ENCODE measurements around the gene HSDL2.

Gene HSDL2

DNA sequence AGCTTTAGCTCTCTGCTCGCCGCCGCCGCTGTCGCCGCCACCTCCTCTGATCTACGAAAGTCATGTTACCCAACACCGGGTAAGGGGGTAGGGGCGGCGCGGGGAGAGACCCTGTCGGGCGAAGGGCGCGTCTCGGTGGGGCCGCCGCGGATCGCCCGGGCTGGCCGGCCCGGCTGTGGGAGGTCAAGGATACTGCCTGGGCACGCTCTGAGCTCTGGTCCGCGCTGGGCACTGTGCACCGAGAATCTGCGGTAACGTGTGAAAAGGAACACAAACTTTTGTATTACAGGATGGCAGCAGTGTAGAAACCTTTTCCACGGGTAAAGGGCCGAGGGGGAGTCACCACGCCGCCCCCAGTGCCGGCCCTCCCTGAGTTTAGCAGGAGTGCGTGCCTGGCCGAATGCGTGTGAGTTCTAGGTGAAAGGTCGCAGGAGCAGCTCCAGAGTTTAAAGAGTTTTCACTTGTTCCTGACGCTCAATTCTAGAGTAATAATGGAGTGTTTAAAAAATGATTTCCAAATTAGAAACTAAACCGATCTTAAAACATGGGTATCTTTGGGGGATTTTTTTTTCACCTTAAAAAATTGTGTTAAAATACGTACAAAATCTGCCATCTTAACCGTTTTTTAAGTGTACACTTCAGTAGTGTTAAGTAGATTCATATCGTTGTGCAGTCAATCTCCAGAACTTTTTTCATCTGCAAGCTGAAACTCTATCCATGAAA, at the start of gene HSDL2:
TSS of gene HSDL2 (plus strand) at position 7 of the 723 bp plus-strand sequence. CDS start at position 63, 56 bp downstream.
- in situ Hi-C loops (cut with MboI; ENCODE audit: low sequenced_read_pairs): no loop called here

- in situ Hi-C loops (cut with MboI; ENCODE audit: low sequenced_read_pairs): no loop called here
Observed at GRCh38 chr9:112331674-112331952, 48.3 kb upstream of the HSDL2 start.

- in situ Hi-C loops (cut with MboI; ENCODE audit: low sequenced_read_pairs): no loop called here
Observed at GRCh38 chr9:112332214-112332613, 47.7 kb upstream of the HSDL2 start.

- in situ Hi-C loops (cut with MboI; ENCODE audit: low sequenced_read_pairs): no loop called here
Observed at GRCh38 chr9:112332674-112332976, 47.3 kb upstream of the HSDL2 start.

GRCh38 chr9:112332977-112333638, 46.8 kb upstream of the HSDL2 start, which contains the start of gene PTBP3:
Gene PTBP3, minus strand, starts transcription at chr9:112333619. Its CDS starts 35,754 bp downstream, at chr9:112297865.
- in situ Hi-C loops (cut with MboI; ENCODE audit: low sequenced_read_pairs): no loop called here

- in situ Hi-C loops (cut with MboI; ENCODE audit: low sequenced_read_pairs): no loop called here
Observed at GRCh38 chr9:112333639-112334431, 46.1 kb upstream of the HSDL2 start.

- in situ Hi-C loops (cut with MboI; ENCODE audit: low sequenced_read_pairs): no loop called here
Observed at GRCh38 chr9:112334432-112334841, 45.5 kb upstream of the HSDL2 start.

DNA sequence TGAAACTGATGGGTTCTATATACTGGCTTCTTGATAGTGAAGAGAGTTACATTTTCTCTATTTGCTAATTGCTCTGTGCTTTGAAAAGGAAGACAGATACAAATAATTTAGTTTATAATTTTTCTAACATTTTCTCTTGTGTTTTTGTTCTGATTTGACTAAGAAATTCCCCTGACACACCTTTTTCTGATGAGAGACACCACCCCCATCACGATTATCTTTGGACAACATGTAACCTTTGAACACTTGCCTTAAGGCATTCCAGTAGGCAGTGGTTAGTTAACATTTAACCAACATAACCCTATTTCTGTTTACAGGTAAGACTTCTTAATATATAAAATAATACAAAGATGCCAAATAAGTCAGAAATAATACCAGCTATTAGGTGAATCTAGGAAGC, 42.4 kb upstream of the HSDL2 start:
- in situ Hi-C loops (cut with MboI; ENCODE audit: low sequenced_read_pairs): no loop called here

DNA sequence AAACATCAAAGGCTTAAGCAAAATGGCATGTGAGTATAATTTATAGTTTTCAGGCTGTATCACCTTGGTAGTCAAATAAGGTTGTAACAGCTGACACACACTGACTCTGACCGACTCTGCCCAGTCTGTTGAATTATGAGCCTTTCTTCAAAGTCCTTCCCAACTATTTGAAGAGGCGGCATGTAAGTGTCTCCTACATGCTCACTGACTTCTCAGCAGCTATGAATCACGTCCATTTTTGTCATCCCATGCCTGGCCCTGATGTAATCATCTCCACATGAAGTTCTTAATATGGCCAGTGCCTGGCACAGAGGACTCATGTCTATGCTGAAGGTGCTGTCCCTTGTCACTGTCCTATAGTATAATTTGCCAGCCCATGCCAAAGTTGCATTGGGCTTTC, 41.3 kb upstream of the HSDL2 start:
- in situ Hi-C loops (cut with MboI; ENCODE audit: low sequenced_read_pairs): no loop called here

GRCh38 chr9:112339886-112340285, 40.0 kb upstream of the HSDL2 start:
- in situ Hi-C loops (cut with MboI; ENCODE audit: low sequenced_read_pairs): no loop called here

DNA sequence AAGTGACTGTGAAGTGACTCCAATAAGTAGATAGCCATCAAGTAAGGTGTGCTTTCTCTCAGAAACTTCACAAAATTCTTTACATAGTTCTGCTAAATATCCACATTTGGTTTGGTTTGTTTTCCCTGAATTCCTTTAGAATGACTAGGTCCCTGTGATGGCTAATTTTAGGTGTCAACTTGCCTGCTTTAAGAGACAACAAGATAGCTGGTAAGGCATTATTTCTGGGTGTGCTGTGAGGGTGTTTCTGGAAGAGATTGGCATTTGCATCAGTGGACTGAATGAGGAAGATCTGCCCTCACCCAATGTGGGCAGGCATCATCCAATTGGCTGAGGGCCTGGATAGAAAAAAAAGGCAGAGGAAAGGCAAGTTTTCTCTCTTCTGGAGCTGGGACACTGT, 38.2 kb upstream of the HSDL2 start:
- in situ Hi-C loops (cut with MboI; ENCODE audit: low sequenced_read_pairs): no loop called here

DNA sequence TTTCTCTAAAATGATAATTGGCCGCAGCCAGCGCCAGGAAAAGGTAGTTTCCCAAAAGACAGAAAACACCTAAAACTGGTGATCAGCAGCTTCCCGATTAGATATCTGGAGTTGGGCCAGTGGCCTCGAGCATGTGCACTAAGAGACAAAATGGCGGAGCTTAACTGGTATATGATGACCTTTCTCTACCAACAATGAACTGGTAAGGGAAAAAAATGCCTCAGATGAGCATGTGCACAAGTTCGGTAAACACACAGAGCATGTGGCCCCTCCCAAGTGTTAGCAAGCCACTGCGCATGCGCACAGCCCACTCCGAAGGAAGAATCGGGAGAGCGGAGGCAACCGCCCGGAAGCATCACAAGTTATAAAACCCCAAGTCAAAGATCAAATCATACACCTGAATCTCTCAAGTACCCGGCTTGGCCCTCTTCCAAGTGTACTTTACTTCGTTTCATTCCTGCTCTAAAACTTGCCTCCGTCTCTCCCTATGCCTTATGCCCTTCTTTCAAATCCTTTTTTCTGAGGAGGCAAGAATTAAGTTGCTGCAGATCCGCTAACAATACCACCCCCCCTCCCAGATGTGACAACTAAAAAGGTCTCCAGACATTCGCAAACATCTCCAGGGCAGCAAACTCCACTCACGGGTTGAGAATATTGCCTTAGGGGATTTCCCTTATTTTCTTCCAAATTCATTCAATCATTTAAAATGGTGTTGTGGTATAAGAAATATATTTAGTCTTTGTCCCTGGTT, 31.5 kb upstream of the HSDL2 start:
- in situ Hi-C loops (cut with MboI; ENCODE audit: low sequenced_read_pairs): no loop called here

- in situ Hi-C loops (cut with MboI; ENCODE audit: low sequenced_read_pairs): no loop called here
Observed at GRCh38 chr9:112349008-112349333, 30.9 kb upstream of the HSDL2 start.

DNA sequence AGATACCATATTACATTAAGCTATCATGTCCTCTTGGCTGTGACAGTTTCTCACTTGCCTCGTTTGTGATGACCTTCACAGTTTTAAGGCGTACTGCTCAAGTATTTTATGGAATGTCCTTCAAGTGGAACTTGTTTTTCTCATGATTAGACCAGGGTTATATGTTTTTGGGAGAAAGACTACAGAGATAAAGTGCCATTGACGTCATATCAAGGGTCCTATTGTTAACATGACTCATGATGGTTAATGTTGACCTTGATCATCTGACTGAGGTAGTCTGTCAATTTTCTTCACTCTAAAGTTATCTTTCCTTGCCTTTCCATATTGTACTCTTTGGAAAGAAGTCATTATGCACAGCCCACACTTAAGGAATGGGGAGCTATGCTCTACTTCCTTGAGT, 28.7 kb upstream of the HSDL2 start:
- in situ Hi-C loops (cut with MboI; ENCODE audit: low sequenced_read_pairs): loop anchor here (25.0 kb wide), 1 partner anchor 589 kb away; no protein-coding TSS in a partner anchor

- in situ Hi-C loops (cut with MboI; ENCODE audit: low sequenced_read_pairs): loop anchor here (25.0 kb wide), 1 partner anchor 590 kb away; no protein-coding TSS in a partner anchor
Observed at GRCh38 chr9:112352209-112352608, 27.7 kb upstream of the HSDL2 start.

- in situ Hi-C loops (cut with MboI; ENCODE audit: low sequenced_read_pairs): loop anchor here (25.0 kb wide), 1 partner anchor 592 kb away; no protein-coding TSS in a partner anchor
Observed at GRCh38 chr9:112354081-112354743, 25.7 kb upstream of the HSDL2 start.

DNA sequence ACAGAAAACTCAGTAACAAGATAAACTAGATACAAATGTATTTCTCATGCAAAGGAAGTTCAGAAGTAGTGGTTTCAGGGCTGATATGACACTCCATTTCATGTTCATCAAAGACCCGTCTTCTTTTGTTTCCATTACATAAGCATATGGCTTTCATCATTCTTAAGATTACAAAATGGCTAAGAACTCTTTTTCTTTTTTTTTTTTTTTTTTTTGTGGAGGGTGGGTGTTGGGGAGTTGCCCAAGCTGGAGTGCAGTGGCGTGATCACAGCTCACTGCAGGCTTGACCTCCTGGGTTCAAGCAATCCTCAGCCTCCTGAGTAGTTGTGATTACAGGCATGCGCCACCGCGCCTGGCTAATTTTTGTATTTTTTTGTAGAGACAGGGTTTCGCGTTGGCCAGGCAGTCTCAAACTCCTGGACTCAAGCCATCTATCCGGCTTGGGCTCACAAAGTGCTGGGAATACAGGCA, 24.4 kb upstream of the HSDL2 start:
- in situ Hi-C loops (cut with MboI; ENCODE audit: low sequenced_read_pairs): loop anchor here (25.0 kb wide), 1 partner anchor 593 kb away; no protein-coding TSS in a partner anchor

DNA sequence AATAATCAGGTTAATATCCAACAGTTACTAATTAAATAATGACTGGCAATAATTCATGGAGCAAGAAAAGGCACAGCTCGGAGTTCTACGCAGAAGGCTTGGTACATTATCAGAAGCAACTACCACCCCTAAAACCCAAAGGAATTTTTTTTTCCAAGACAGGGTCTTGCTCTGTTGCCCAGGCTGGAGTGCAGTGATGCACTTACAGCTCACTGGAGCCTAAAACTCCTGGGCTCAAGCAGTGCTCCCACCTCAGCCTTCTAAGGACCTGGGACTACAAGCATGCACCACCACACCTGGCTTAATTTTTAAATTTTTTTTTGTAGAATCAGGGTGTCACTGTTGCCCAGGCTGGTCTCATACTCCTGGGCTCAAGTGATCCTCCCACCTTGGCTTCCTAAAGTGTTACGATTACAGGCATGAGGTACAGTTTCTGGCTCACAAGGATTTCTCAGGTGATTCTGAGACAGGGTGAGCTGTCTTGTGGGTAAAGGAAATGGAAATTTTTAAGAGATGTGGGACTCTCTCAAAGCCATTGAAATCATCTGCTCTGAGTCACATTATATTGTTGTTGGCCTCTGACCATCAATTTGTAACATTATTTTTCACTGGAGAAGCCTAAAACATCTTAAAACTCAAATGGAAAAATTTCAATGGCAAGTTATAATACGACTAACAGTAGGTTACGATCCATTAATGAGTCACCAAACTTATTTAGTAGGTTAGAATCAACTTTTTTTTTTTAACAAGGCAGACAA, 19.7 kb upstream of the HSDL2 start:
- in situ Hi-C loops (cut with MboI; ENCODE audit: low sequenced_read_pairs): loop anchor here (10.0 to 25.0 kb wide), 2 partner anchors 265 to 598 kb away; no protein-coding TSS in a partner anchor

- in situ Hi-C loops (cut with MboI; ENCODE audit: low sequenced_read_pairs): loop anchor here (10.0 to 25.0 kb wide), 2 partner anchors 267 to 599 kb away; no protein-coding TSS in a partner anchor
Observed at GRCh38 chr9:112361601-112362000, 18.3 kb upstream of the HSDL2 start.

Measured in HL-60/S4 treated with retinoic acid at 250 ng/mL for 4 days and 3 days (cell line).